KMS-11 (cell line): ENCODE measurements around the gene RHOV.

Source experiments
- H2AFZ ChIP-seq: fragments of 200-600 bp; sonication (generic); 2 replicates; pipeline ENCODE4 v1.6.1; 2016; ENCODE audit warnings: antibody characterized with exemption, mixed run types, low read depth
- H3K27ac ChIP-seq: fragments of 200-600 bp; sonication (generic); 2 replicates; pipeline ENCODE4 v1.6.1; 2016; ENCODE audit warnings: mild to moderate bottlenecking, mixed run types
- H3K27me3 ChIP-seq: fragments of 200-600 bp; sonication (generic); 2 replicates; pipeline ENCODE4 v1.6.1; 2017; ENCODE audit warnings: mild to moderate bottlenecking, low read depth, mixed run types, moderate library complexity; ENCODE audit not compliant: insufficient read depth
- H3K36me3 ChIP-seq: fragments of 200-600 bp; sonication (generic); 2 replicates; pipeline ENCODE4 v1.6.1; 2017; ENCODE audit warnings: mild to moderate bottlenecking, mixed run types; ENCODE audit not compliant: insufficient read depth
- H3K4me1 ChIP-seq: fragments of 200-600 bp; sonication (generic); 2 replicates; pipeline ENCODE4 v1.6.1; 2016; ENCODE audit warnings: mild to moderate bottlenecking, low read depth, mixed run types; ENCODE audit not compliant: poor library complexity, severe bottlenecking
- H3K4me2 ChIP-seq: fragments of 200-600 bp; sonication (generic); 2 replicates; pipeline ENCODE4 v1.7.0; 2016; ENCODE audit warnings: mild to moderate bottlenecking, mixed run types
- H3K4me3 ChIP-seq: fragments of 200-600 bp; sonication (generic); IDR thresholded peaks from 2 replicates; pipeline ENCODE4 v1.6.1; 2017; ENCODE audit warnings: low read depth, low read length, mixed read lengths; ENCODE audit not compliant: insufficient read depth
- H3K79me2 ChIP-seq: fragments of 200-600 bp; sonication (generic); 2 replicates; pipeline ENCODE4 v1.6.1; 2016; ENCODE audit warnings: low read depth, mixed run types; ENCODE audit not compliant: insufficient read depth
- H3K9ac ChIP-seq: fragments of 200-600 bp; sonication (generic); 2 replicates; pipeline ENCODE4 v1.6.1; 2016; ENCODE audit warnings: mild to moderate bottlenecking, mixed run types
- H4K20me1 ChIP-seq: fragments of 200-600 bp; sonication (generic); 2 replicates; pipeline ENCODE4 v1.6.1; 2016; ENCODE audit warnings: mild to moderate bottlenecking, mixed run types; ENCODE audit not compliant: insufficient read depth
- TF ChIP-seq, protein P1 (sequence below): fragments of 200-600 bp; sonication (generic); conservative IDR thresholded peaks from 2 replicates; pipeline ENCODE4 v1.6.1; 2017; ENCODE audit warnings: low read depth, mild to moderate bottlenecking, antibody characterized with exemption, low read length, moderate library complexity, mixed read lengths

RHOV gene

DNA sequence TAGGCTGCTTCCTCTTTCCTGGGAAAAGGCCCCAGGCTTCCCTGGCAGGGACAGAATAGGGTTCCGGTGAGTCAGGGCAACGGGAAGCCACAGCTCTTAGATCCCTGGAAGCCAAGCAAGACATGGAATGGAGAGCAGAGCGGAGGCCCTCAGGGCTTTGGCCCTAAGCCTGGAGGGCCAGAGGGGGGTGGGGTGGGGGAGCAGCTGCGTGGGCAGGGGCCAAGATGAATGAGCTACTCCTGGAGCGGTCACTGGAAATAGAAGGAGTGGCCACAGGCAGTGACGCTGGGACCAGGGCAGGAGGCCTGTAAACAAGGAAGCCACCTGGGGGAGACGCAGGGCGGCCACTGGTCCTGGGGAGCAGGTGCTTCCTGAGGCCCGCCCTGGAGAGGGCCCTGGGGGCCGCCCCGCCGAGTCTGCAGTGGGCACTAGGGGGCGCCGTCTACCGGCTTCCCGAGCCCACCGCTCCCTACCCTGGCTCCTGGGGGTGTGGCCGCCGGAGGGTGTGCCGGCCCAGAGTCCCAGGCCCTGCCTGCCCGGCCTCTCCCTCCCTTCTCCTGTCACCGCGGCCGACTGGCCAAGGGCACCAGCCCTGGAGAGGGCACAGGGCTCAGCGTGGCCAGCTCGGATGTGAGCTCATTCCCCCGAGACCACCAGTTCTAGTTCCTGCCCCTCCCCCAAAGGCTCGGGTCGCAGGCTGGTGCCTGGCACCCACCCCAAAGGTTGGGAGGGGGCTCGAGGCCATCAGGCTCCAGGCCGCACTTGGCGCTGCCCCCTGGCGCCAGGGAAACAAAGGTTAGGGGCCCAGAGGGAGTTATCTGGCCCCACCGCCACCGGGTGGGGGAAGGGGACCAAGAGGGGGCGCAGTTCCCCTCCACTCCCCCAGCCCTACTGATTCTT, 32.3 kb upstream of the RHOV start:
- Histone ChIP-seq H2AFZ (peak overlapping the region; percentile 98), H3K27ac (peak overlapping the region; percentile 53), H3K79me2 (no peaks in the 10 kb centered on the region), H3K27me3 (no peaks in the 10 kb centered on the region), H3K4me3 (no peak overlapping the region), H3K9ac (peak overlapping the region; percentile 69), H3K4me2 (peak overlapping the region; percentile 99), H3K4me1 (peaks cover 40% of the 10 kb centered on the region), H4K20me1 (no peaks in the 10 kb centered on the region), H3K36me3 (no peaks in the 10 kb centered on the region)
- TF ChIP-seq, protein P1, sequence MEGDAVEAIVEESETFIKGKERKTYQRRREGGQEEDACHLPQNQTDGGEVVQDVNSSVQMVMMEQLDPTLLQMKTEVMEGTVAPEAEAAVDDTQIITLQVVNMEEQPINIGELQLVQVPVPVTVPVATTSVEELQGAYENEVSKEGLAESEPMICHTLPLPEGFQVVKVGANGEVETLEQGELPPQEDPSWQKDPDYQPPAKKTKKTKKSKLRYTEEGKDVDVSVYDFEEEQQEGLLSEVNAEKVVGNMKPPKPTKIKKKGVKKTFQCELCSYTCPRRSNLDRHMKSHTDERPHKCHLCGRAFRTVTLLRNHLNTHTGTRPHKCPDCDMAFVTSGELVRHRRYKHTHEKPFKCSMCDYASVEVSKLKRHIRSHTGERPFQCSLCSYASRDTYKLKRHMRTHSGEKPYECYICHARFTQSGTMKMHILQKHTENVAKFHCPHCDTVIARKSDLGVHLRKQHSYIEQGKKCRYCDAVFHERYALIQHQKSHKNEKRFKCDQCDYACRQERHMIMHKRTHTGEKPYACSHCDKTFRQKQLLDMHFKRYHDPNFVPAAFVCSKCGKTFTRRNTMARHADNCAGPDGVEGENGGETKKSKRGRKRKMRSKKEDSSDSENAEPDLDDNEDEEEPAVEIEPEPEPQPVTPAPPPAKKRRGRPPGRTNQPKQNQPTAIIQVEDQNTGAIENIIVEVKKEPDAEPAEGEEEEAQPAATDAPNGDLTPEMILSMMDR: peak; percentile 69

DNA sequence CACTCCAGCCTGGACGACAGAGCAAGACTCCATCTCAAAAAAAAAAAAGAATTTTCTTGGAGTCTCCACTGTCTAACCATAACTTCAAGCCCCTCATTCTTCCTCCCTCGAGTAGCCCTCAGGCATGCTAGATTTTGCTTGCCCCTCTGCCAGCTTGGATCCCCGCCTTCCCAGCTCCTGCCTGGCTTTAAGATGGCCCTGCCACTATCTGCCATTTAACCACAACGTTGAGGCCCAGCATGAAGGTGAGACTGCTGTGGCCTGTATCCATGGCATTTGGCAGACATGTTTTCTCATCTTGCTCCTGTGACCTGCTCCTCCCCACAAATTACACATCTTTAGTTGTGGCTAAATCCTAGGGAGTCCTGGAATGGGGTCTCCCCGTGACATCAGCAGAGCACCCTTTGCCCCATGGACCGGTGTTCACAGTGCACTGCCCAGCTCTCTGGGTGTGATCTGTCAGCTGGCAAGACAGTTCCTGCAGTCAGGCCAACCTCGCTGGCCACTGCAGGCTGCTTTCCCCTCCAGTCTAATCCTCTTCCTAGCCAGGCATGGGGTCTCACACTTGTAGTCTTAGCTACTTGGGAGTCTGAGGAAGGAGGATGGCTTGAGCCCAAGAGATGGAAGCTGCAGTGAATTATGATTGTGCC, 30.6 kb upstream of the RHOV start:
- Histone ChIP-seq H2AFZ (no peak overlapping the region), H4K20me1 (no peaks in the 10 kb centered on the region), H3K4me2 (no peak overlapping the region; the same call in 1 of the 2 replicates), H3K27ac (no peak overlapping the region), H3K36me3 (no peaks in the 10 kb centered on the region), H3K79me2 (no peaks in the 10 kb centered on the region), H3K9ac (no peak overlapping the region), H3K4me3 (no peak overlapping the region), H3K4me1 (peaks cover 40% of the 10 kb centered on the region), H3K27me3 (no peaks in the 10 kb centered on the region)
- TF ChIP-seq, protein P1: no peak

DNA sequence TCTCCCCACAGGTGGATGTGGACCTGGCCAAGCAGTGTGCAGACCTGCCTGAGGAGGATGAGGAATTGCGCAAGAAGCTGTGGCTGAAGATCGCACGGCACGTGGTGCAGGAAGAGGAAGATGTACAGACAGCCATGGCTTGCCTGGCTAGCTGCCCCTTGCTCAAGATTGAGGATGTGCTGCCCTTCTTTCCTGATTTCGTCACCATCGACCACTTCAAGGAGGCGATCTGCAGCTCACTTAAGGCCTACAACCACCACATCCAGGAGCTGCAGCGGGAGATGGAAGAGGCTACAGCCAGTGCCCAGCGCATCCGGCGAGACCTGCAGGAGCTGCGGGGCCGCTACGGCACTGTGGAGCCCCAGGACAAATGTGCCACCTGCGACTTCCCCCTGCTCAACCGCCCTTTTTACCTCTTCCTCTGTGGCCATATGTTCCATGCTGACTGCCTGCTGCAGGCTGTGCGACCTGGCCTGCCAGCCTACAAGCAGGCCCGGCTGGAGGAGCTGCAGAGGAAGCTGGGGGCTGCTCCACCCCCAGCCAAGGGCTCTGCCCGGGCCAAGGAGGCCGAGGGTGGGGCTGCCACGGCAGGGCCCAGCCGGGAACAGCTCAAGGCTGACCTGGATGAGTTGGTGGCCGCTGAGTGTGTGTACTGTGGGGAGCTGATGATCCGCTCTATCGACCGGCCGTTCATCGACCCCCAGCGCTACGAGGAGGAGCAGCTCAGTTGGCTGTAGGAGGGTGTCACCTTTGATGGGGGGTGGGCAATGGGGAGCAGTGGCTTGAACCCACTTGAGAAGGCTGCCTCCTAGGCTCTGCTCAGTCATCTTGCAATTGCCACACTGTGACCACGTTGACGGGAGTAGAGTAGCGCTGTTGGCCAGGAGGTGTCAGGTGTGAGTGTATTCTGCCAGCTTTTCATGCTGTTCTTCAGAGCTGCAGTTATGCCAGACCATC, 28.8 kb upstream of the RHOV start:
- H3K79me2 ChIP-seq: no peaks in the 10 kb centered on the region
- no peaks in the 10 kb centered on the region for H3K36me3 ChIP-seq
- TF ChIP-seq, protein P1: no peak
- H3K4me1 ChIP-seq: peaks cover 35% of the 10 kb centered on the region
- H3K4me2 ChIP-seq: no peak overlapping the region
- H3K27ac ChIP-seq: no peak overlapping the region; the same call in 1 of the 2 replicates
- no peak overlapping the region for H3K9ac ChIP-seq
- H3K4me3 ChIP-seq: no peak overlapping the region
- no peaks in the 10 kb centered on the region for H4K20me1 ChIP-seq
- no peak overlapping the region for H2AFZ ChIP-seq
- H3K27me3 ChIP-seq: no peaks in the 10 kb centered on the region

DNA sequence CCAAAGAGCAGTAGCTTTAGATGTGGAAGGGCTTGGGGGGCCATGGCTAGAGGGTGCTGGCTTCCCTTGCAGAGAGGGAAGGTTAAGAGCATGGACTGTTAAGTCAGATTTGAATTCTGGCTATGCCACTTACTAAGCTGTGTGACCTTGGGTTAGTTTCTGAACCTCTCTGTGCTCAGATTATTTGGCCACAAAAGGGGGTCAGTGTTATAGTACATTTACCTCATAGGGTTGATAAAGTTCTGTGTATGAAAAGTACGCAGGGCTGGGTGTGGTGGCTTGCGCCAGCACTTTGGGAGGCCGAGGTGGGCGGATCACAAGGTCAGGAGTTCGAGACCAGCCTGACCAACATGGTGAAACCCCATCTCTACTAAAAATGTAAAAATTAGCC, 27.0 kb upstream of the RHOV start:
- TF ChIP-seq, protein P1: no peak
- H3K27ac ChIP-seq: no peak overlapping the region
- H3K4me2 ChIP-seq: no peak overlapping the region
- no peaks in the 10 kb centered on the region for H4K20me1 ChIP-seq
- no peaks in the 10 kb centered on the region for H3K36me3 ChIP-seq
- no peaks in the 10 kb centered on the region for H3K79me2 ChIP-seq
- H3K4me1 ChIP-seq: peaks cover 25% of the 10 kb centered on the region
- no peak overlapping the region for H3K9ac ChIP-seq
- no peak overlapping the region for H2AFZ ChIP-seq
- H3K27me3 ChIP-seq: no peaks in the 10 kb centered on the region
- no peak overlapping the region for H3K4me3 ChIP-seq
